22Rv1 (cell line): ENCODE data around the gene COMMD3.

Experiments used
- H3K27ac ChIP-seq: fragments of 450-650 bp; 2 replicates; pipeline ENCODE4 v1.5.1; 2017
- ZFX ChIP-seq: fragments of 450-650 bp; IDR thresholded peaks from 2 replicates; pipeline ENCODE4 v1.6.1; 2017; ENCODE audit warnings: antibody characterized with exemption, borderline replicate concordance
- TF ChIP-seq, protein P1 (sequence below): fragments of 450-650 bp; IDR thresholded peaks from 2 replicates; pipeline ENCODE4 v1.5.1; 2017; ENCODE audit warnings: mild to moderate bottlenecking

COMMD3 gene

DNA sequence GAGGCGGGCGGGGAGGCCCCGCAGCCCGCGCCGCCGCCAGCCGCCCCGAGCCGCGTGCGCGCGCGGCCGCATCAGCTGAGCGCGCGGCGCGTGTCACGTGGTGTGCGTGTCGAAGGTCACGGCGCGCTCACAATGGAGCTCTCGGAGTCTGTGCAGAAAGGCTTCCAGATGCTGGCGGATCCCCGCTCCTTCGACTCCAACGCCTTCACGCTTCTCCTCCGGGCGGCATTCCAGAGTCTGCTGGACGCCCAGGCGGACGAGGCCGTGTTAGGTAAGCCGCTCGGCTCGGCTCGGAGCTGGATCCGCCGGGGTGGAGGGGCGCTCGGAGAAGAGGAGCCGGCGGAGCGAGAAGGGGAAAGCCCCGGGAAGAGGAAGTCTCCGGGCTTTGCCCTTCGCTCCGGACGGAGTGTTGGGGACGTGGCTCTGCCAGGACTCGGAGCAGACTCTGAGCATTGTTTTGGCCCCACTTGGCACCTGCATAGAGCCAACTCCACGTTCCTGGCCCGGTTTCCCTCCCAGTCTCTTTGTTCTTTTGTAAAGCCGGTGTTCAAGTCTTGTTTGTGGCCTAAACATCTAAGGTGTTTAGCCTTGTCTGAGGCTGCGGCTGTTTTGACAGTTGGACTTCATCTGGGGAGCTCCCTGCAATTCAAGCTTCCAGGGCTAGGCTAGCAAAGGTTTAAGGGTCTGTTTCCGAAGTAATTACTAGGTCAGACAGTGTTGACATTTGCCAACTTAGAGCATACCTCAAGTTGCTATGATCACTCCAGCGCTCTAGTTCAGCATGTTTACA, at the start of gene COMMD3:
Gene COMMD3, plus strand, starts transcription at position 103 of the 790 bp plus-strand sequence. Its CDS starts 30 bp downstream, at position 133.
- TF ChIP-seq, protein P1, sequence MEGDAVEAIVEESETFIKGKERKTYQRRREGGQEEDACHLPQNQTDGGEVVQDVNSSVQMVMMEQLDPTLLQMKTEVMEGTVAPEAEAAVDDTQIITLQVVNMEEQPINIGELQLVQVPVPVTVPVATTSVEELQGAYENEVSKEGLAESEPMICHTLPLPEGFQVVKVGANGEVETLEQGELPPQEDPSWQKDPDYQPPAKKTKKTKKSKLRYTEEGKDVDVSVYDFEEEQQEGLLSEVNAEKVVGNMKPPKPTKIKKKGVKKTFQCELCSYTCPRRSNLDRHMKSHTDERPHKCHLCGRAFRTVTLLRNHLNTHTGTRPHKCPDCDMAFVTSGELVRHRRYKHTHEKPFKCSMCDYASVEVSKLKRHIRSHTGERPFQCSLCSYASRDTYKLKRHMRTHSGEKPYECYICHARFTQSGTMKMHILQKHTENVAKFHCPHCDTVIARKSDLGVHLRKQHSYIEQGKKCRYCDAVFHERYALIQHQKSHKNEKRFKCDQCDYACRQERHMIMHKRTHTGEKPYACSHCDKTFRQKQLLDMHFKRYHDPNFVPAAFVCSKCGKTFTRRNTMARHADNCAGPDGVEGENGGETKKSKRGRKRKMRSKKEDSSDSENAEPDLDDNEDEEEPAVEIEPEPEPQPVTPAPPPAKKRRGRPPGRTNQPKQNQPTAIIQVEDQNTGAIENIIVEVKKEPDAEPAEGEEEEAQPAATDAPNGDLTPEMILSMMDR, result no peak
- TF ChIP-seq ZFX, result no peak
- peak within 1 kb of the TSS; percentile 91 for H3K27ac ChIP-seq

DNA sequence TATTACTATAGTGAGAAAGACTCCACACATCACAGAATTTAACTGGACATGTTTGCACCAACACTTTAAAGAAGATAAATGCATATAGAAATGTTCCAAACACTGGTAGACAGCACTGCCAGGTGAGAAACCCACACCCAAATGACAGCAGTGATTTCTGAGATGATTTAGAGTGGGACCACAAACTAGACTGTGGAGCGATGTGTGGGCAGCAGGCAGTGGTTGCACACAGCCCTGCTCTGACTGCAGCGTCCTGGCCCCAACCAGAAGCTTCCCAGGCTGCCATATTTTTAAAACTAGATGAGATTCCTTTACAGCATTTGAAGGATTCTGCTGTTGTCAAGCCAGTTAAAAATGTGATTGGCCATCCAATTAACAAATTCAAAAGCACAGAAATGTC, 47.7 kb upstream of the COMMD3 start:
- H3K27ac ChIP-seq, result no peak overlapping the region
- no peak for TF ChIP-seq ZFX
- TF ChIP-seq, protein P1, result no peak

DNA sequence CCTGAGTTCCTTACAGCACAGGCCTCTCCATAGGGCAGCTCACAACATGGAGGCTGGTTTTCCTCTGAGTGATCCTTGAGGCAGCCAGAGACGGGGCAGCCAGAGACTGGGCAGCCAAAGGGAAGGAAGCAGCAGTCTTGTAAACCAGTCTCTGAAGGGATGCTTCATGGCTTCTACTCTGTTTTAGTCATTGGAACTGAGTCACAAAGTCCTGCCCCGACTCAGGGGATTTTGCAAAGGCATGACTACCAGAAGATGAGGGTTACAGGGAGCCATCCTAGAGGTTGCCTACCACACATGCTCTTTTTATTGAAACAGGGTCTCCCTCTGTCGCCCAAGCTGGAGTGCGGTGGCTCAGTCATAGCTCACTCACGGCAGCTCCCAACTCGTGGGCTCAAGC, 44.4 kb upstream of the COMMD3 start:
- no peak overlapping the region for H3K27ac ChIP-seq
- TF ChIP-seq ZFX, result no peak
- TF ChIP-seq, protein P1, result no peak

DNA sequence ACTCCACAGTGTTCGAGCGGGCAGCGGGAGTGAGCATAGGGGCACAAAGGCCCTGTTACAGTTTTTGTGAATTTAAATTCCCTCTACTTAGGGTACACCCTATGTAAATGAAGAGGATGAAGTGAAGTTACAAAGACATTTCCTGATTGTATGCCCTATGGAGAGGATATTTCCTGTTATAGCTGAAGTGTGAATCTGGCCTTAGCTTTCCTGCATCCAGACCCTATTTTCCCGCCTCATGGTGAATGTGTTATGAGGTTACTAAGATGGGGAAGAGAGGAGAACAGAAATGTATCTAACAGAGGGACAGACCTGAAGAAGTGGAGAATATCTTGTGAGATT, 37.8 kb upstream of the COMMD3 start:
- no peak for TF ChIP-seq ZFX
- TF ChIP-seq, protein P1, result no peak
- peak overlapping the region; percentile 30; the same call in 1 of the 2 replicates for H3K27ac ChIP-seq

DNA sequence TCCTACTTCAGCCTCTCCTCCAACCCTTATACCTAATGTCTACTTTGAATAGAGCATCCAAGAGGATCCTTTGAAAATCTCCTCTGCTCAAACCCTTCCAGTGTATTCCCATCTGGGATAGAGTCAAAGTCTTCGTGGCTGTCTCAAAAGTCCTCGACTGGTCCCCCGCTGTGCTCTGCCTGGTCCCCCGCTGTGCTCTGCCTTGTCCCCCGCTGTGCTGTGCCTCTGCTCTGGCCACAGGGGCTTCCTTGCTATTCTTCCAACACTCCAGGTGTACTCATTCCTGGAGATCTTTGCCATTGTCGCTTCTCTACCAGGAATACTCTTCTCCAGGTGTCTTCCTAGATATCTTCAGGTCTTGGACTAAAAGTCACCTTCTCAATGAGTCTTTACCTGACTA, 36.1 kb upstream of the COMMD3 start:
- H3K27ac ChIP-seq, result no peak overlapping the region
- TF ChIP-seq, protein P1, result no peak
- no peak for TF ChIP-seq ZFX

DNA sequence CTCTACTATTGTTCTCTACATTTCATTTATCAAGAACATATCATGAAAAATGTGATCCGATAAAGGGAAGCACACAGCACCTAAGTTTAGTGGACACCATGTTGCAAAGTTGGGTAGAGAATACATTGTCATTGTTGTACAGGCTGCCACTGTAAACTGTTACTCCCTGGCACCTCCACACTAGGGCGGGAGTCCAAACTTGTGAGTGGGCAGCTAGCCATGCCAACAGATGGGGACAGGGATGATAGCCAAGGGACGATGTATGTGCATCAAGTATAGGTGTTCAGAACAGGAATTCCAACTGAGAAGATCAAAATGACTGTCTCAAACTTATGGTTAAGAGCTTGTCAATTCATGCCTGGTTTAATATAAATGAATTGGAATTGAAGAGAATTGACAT, 31.1 kb upstream of the COMMD3 start:
- H3K27ac ChIP-seq, result no peak overlapping the region
- TF ChIP-seq ZFX, result no peak
- TF ChIP-seq, protein P1, result no peak

DNA sequence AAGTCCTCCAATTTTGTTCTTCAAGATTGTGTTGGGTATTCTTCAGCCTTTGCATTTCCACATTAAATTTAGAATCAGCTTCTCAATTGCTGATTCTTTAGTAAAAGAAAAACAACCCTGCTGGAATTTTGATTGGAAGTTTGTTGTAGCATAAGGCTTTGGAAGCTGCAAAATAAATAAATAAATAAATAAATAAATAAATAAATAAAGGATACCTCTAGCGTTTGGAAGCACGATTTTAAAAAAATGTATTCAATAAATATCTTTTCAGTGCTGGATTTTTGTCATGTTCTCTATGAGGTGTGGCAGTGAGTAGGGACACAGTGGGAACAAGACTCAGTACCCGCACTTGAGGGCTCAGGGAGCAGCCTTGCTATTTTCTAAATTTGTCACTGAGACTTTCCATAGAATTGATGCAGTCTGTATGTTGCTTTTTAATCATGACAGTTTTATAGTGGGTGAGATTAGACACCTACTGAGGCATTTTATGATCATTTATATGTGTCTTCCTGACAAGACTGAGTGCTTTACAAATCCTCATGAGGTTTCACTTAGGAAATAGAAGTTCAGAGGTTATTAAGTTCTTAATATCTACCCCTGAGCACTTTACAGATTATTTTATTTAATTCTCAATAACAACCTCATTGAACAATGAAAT, 22.3 kb upstream of the COMMD3 start:
- TF ChIP-seq ZFX, result no peak
- TF ChIP-seq, protein P1, result no peak

More for the DNA sequence above, 22.3 kb upstream of the COMMD3 start:
- H3K27ac ChIP-seq, result no peak overlapping the region
